CD4-positive, alpha-beta T cell treated with Interferon gamma for 1 hour (primary cell): ENCODE measurements around the gene FAM227B.

ENCODE experiments used
- DNase-seq: peaks from one replicate; pipeline ENCODE4 v3.0.0-alpha.2; 2020

Gene FAM227B

GRCh38 chr15:49343546-49343945 is 277.1 kb downstream of the FAM227B start:
- no peak for DNase-seq

DNA sequence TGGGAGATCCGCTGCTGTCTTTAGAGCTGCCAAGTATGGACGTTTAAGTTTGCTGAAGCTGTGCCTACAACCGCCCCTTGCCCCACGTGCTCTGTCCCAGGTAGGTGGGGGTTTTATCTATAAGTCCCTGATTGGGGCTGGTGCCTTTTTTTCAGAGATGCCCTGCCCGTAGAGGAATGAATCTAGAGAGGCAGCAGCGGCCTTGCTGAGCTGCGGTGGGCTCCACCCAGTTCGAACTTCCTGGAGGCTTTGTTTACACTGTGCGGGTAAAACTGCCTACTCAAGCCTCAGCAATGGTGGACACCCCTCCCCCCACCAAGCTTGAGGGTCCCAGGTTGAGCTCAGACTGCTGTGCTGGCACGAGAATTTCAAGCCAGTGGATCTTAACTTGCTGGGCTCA is 281.0 kb downstream of the FAM227B start:
- DNase-seq: no peak

DNA sequence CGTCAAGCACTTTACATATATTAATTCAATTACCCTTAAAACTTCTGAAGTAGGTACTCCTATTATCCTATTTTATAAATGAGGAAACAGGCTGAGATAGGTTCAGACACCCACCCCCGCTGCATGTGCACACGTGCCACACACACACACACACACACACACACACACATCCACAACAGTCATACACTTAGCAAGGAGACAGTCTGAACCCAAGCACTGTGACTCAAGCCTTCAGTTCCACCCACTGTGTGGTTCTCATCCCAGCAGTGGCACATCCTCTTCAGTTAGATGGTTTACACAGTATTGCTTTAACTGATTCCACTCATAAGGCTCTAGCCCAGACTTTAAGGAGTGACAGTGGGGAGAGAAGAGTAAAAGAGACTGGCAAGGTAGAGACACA is 288.7 kb downstream of the FAM227B start:
- DNase-seq: no peak

GRCh38 chr15:49331442-49331841 is 289.2 kb downstream of the FAM227B start:
- no peak for DNase-seq

DNA sequence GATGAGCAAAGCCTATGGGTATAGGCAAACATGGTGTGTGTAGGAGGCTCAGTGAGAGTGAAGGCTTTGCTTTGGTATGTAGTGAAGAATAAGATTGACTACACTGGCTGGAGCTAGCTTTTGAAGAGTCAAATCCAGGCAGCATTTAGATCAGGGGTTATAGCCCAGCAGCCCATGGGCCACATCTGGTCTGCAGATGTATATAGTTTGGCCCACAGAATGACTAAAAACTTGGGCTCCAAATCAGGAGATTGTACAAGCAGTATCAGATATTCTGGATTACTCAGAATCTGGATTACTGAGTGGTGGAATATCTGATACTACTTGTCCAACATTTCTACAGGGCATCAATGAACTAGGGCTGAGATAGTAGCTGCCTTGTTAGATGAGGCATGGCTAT is 290.5 kb downstream of the FAM227B start:
- DNase-seq: no peak

DNA sequence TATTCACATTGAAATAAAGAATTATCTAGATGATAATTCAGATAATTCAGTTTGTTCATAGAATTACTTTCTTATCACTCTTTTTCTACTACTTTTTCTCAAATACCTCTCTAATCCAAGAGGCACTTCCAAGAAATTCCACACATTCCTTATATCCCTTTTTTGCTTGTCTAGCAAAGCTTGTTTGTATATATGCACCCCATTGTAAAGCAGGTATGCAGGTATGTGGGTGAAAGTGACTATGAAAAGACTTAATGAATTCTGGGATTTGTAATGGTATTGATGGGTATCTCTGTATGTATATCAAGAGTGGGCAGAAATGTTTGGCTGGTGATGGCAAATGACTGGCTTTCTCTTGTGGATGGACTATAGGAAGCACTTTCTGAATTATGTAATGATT is 291.7 kb downstream of the FAM227B start:
- no peak for DNase-seq

DNA sequence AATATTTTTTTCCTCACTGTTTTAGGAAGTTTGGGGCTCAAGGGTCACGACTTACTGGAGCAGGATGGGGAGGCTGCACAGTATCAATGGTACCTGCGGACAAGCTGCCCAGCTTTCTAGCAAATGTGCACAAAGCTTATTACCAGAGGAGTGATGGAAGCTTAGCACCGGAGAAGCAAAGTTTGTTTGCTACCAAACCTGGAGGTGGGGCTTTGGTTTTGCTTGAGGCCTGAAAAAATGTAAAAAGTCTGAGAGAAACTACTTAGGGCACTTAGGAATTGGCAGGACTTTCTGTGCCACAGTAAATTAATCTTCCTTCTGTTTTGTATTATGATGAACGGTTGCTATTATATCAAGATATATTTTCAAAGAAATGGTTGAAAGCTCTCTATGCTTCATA is 292.7 kb downstream of the FAM227B start:
- no peak for DNase-seq

- no peak for DNase-seq
Observed at GRCh38 chr15:49323207-49323606, 297.4 kb downstream of the FAM227B start.

DNA sequence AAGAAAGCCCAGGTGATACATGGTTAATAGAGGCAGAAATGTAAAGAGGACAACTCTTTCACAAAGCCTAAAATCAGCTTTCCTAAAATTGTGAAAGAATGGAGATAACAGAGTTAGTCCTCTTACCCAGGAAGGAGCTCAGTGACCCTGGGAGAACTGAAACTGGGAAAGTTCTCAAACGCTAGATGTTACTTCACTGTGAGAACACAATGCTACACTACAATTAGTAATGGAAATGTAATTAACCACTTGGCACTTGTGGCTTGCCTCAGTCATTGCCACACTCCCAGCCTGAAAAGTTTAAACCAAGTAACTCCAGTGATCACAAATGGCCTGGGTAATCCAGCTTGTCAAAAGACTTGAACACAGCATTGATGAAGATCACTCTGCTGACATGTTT is 300.3 kb downstream of the FAM227B start:
- no peak for DNase-seq

DNA sequence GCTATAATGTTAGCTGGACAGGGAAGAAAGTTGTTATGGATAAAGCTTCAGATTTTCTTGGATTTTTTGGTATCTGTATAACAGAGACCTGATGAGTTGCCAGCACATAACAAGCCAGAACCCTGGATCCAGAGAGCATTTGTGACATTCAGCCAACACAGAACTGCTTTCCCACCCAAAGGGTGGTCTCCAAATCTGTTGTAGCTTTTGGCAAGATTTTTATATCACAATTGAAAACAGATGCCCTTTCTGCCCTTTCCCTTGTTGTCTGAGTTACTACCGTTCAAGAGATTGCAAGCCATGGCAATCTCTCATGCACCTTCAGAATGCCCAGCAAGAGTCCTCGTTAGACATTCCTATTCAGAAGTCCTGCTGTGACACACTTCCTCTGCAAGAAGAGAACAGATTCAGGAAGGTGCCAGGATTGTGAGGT is 305.2 kb downstream of the FAM227B start:
- DNase-seq: no peak

- DNase-seq: no peak
Observed at GRCh38 chr15:49314716-49315115, 305.9 kb downstream of the FAM227B start.

- DNase-seq: no peak
Observed at GRCh38 chr15:49313650-49314049, 307.0 kb downstream of the FAM227B start.

- no peak for DNase-seq
Observed at GRCh38 chr15:49309889-49310288, 310.7 kb downstream of the FAM227B start.

DNA sequence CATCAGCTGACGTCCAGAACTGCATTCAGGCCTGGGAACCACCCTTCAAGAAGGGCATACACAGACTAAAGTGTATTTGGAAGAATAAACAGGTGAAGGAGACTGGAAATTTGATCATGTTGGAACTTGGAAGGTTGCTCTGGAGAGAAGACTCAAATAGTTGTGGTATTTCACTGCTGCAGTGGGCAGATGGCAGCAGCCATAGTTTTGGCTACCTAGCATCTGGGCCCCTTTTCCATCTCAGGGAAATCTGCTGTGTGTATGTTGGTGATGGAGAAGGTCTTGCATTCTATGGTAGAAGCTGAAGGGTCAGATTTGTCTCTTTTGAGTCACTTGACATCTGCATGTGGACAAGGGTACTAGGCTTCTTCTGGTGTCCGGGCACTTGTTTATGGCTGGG is 311.9 kb downstream of the FAM227B start:
- no peak for DNase-seq

DNA sequence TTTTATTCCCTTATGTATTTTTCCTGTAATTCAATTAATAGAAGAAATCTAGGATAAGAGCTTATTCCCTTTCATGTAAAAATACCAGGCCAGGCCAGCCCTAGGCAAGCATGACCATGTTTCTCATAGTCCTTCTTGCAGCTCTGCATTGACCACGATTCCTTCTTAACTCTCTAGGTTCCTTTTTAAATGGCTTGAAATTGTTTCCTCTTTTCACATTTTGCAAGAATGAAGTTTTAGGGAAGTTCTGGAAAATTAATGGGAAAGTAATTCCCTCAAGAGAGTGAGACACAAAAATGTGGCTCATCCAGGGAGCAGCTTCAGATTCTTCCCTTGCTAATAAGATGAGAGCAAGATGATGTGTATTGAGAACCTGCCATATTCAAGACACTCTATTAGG is 314.1 kb downstream of the FAM227B start:
- no peak for DNase-seq

DNA sequence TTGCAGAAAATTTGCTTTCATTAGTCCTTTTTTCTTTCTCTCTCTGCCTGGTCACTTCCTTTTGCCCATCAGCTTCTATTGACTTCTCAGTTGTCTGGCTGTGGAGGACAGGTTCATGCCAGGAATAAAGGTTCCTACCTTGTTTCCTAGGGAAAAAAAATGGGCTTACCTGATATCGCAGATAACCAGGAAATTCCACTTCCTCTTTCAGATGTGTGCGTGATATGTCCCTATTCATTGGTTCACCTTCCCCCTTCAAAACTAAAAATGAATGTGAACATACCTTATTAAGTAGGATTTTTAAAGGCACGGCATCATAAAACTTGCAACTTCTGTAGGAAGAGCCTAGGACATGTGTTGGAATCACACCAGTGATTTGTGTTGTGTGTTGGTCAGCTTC is 317.6 kb downstream of the FAM227B start:
- DNase-seq: no peak

GRCh38 chr15:49301562-49301961 is 319.1 kb downstream of the FAM227B start:
- DNase-seq: no peak

DNA sequence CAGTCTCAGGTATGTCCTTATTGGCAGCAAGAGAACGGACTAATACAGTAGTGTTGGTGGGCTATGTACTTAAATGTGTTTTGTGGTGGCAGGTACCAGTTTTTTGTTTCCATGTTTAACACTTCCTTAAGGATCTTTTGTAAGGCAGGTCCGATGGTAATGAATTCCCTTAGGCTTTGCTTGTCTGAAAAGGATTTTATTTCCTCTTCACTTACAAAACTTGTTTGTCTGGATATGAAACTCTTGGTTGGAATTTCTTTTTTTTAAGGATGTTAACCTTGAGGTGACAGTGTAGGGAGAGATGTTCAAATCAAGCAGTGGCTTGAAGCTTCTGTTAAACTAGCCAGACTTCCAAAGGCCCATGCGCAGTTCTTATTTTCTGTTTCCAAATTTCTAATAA is 319.8 kb downstream of the FAM227B start:
- DNase-seq: no peak

- no peak for DNase-seq
Observed at GRCh38 chr15:49297584-49297983, 323.0 kb downstream of the FAM227B start.

DNA sequence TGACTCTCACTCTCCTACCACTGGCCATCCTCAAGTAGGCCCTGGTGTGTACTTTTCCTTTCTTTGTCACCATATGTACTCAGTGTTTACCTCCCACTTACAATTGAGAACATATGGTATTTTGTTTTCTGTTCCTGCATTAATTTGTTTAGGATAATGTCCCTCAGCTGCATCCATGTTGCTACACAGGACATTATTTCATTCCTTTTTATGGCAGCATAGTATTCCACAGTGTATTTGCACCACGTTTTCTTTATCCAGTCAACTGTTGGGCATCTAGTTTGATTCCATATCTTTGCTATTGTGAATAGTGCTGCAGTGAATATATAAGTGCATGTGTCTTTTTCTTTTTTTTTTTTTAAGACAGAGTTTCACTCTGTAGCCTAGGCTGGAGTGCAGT is 324.4 kb downstream of the FAM227B start:
- DNase-seq: no peak

- no peak for DNase-seq
Observed at GRCh38 chr15:49293941-49294340, 326.7 kb downstream of the FAM227B start.

DNA sequence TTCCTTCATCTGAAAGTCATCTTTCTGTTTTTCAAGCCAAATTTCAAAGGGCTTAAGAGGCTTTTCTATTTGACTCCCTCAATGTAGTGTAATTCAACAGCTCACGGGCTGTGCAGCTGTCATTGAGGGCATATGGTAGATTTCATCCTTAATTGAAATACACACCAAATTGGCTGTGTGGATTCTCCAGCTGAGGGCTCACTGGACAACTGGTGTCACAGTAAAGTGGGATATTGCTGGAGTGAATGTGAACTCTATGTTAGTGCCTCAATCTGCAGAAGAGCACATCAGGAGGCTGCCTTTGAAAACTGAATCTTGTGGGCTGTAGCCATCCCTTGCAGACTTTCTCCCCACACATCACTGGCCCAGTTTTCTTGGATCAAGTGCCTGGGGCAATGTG is 330.4 kb downstream of the FAM227B start:
- DNase-seq: no peak

DNA sequence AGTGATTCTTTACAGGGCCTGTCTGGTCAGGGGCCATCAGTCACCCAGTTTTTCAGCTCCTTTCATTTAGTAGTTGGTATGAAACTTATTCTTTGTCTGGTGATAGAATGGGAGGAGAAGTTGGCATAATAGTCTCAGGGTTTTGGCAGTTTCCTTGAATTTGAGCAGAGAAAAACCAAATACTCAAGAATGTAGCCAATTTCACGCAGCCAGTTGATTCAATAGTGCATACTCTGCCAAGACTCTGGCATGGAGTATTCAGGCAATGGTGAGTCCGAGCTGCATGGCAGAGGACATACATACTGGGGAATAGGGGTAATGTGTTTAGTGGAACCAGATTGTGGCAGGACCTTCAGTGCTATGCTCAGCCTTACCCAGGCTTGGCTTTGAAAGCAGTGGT is 332.2 kb downstream of the FAM227B start:
- DNase-seq: no peak

- no peak for DNase-seq
Observed at GRCh38 chr15:49287481-49287880, 333.1 kb downstream of the FAM227B start.

DNA sequence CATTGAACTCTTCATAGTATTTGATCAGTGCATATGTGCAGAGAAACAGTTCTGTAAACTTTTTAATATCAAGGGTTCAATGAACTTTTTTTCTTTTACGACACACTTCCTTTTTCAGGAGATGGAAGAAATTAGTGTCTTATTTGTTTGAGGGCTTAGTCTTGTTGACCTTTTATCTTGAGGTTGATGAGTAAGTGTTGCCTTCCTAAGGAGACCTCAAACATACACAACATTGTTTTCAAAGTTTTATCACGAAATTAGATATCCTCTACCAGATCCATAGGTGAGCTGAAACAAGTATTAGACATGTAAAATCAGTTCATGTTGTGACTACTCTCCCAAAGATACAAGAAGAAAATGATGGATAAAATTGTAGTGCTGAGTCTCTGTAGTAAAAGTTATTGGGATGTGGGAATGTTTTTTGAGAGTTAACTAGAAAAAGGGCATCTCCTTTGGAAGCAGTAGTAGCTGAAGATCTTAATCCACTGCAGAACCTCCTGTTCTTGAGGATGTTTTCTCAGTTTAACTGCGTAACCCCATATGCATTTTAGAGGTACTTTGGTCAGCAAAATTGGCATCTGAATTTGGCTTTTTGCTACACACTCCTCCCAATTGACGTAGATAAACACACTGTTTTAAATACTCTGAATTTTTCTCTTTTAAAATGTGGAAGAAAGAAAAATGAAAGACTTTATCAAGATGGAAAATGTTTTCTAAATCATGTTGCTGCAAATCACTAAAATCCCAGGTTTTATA is 333.8 kb downstream of the FAM227B start:
- no peak for DNase-seq
